Epithelial cell of proximal tubule (primary cell): ENCODE results near the gene GALNT12. TPM values are rescaled to one million over a fixed set of nuclear protein-coding genes. Genes with fewer than 3 reads are reported as not detected.

ENCODE experiments used
- DNase-seq: peaks from one replicate; pipeline ENCODE4 v3.0.0-alpha.2; 2011; ENCODE audit warnings: low read depth
- H3K4me3 ChIP-seq: 2 replicates; pipeline ENCODE4 v1.5.1; 2011; ENCODE audit warnings: low read depth, mild to moderate bottlenecking, low read length
- CTCF ChIP-seq: conservative IDR thresholded peaks from 2 replicates; pipeline ENCODE4 v1.5.1; 2012; ENCODE audit warnings: low read depth, mild to moderate bottlenecking, low read length
- total RNA-seq: library from RNA; depleted of rRNA; stranded (reverse); fragments of >200 nt; gene quantifications from 2 replicates; pipeline ENCODE4 v1.2.3, GENCODE V29; 2015

The GALNT12 gene
- total RNA-seq, 1 donor from 2014 or later: 19.5 TPM

GRCh38 chr9:98896632-98897031 is 89.2 kb downstream of the GALNT12 start:
- no peak for DNase-seq
- H3K4me3 ChIP-seq: no peak overlapping the region
- TF ChIP-seq CTCF: no peak

- TF ChIP-seq CTCF: no peak
- no peak for DNase-seq
- H3K4me3 ChIP-seq: no peak overlapping the region
Measured at GRCh38 chr9:98897745-98898144, 90.3 kb downstream of the GALNT12 start.

GRCh38 chr9:98899408-98900056 is 92.1 kb downstream of the GALNT12 start:
- no peak overlapping the region for H3K4me3 ChIP-seq
- no peak for TF ChIP-seq CTCF
- no peak for DNase-seq

Other genes starting within 250 kb of the GALNT12 start
- 0.51 and 0.75 TPM in 2 replicates for gene GABBR2, start 98.7 kb upstream of the GALNT12 start, total RNA-seq
- gene ANKS6, start 11.1 kb upstream of the GALNT12 start, total RNA-seq: 23.8 and 28.6 TPM in 2 replicates
- 0.06 and 0.22 TPM in 2 replicates for gene COL15A1, start 136.2 kb downstream of the GALNT12 start, total RNA-seq